ENCODE data around the gene DNAH17. TPM values are rescaled to one million over a fixed set of nuclear protein-coding genes. Genes with fewer than 3 reads are reported as not detected.

DNAH17 gene
- total RNA-seq, 1 experiment from 2014 or later = 0.13 TPM

DNA sequence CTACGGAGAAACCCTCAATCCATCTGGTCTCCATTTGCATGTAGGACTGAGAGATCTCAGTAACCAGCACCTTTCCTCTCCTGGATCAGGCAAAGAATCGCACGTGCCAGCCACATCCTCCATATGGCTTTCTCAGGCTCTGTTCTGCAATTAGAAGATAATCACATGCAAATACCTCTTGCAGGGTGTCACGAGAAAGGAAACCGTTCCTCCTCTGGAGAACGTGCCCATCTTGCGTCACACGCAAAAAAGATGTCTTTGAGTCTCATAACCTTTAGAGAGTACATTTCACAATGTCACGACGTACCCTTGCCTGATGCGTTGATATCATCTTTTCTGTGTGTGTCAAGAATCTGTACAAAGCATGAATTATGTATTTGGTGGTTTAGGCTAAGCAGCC lies 36.2 kb upstream of the DNAH17 start:
- Mint-ChIP-seq H3K4me3 (no peak overlapping the region), H3K36me3 (ENCODE audit: insufficient read depth in 1 of 3, low read depth in 3 of 3) (no peaks in the 10 kb centered on the region), H3K27me3 (ENCODE audit: low read depth) (peaks cover 47% of the 10 kb centered on the region), H3K27ac (no peak overlapping the region; a peak in 1 of 7 replicates), H3K9me3 (peaks cover 0 to 3% of the 10 kb centered on the region in 2 experiments; a peak in 2 of 5 replicates), H3K4me1 (peaks cover 8 to 10% of the 10 kb centered on the region in 2 experiments)
- H3K4me2 ChIP-seq (ENCODE audit: insufficient read depth, insufficient read length, low read length) = no peak overlapping the region
- WGBS (ENCODE audit: extremely low coverage, insufficient read length, low lambda C conversion rate) = no CpG with 5 or more reads among the region's 11 CpGs
- H3K79me2 ChIP-seq (ENCODE audit: insufficient read depth, low read length) = no peaks in the 10 kb centered on the region
- no peak overlapping the region for H4K8ac ChIP-seq (replicated peaks; ENCODE audit: insufficient read length, low read depth, low read length)
- TF ChIP-seq, protein P1, sequence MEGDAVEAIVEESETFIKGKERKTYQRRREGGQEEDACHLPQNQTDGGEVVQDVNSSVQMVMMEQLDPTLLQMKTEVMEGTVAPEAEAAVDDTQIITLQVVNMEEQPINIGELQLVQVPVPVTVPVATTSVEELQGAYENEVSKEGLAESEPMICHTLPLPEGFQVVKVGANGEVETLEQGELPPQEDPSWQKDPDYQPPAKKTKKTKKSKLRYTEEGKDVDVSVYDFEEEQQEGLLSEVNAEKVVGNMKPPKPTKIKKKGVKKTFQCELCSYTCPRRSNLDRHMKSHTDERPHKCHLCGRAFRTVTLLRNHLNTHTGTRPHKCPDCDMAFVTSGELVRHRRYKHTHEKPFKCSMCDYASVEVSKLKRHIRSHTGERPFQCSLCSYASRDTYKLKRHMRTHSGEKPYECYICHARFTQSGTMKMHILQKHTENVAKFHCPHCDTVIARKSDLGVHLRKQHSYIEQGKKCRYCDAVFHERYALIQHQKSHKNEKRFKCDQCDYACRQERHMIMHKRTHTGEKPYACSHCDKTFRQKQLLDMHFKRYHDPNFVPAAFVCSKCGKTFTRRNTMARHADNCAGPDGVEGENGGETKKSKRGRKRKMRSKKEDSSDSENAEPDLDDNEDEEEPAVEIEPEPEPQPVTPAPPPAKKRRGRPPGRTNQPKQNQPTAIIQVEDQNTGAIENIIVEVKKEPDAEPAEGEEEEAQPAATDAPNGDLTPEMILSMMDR (conservative IDR thresholded peaks at IDR 0.05) = no peak
- H2BK5ac ChIP-seq (ENCODE audit: insufficient read length, low read length) = no peak overlapping the region
- no peak overlapping the region for H4K91ac ChIP-seq (ENCODE audit: insufficient read length, low read depth, low read length)
- no peak overlapping the region for H3K18ac ChIP-seq (ENCODE audit: insufficient read length, low read depth, low read length)
- no peaks in the 10 kb centered on the region for H3K9me3 ChIP-seq (ENCODE audit: control insufficient read depth, low read depth, low read length)
- no peak overlapping the region for H3T11ph ChIP-seq (ENCODE audit: low read length)
- no peak overlapping the region for H2BK12ac ChIP-seq (ENCODE audit: insufficient read length, low read depth, low read length)
- H3K27me3 ChIP-seq (ENCODE audit: insufficient read depth, low read length) = no peaks in the 10 kb centered on the region
- H2AK5ac ChIP-seq (ENCODE audit: insufficient read length, low read length) = no peak overlapping the region
- H3K23ac ChIP-seq (ENCODE audit: insufficient read length, low read depth, low read length) = no peak overlapping the region
- H3K56ac ChIP-seq (ENCODE audit: insufficient read length, low read depth, low read length) = no peak overlapping the region
- no peaks in the 10 kb centered on the region for H4K20me1 ChIP-seq (ENCODE audit: control insufficient read depth, insufficient read depth, insufficient read length)
- no peaks in the 10 kb centered on the region; the same call in 1 of the 2 replicates for H3K4me1 ChIP-seq (ENCODE audit: insufficient read depth, low read length)
- H3K27ac ChIP-seq (ENCODE audit: insufficient read length, low read depth, low read length) = no peak overlapping the region
- no peak overlapping the region for H2AFZ ChIP-seq (ENCODE audit: low read length)
- no peaks in the 10 kb centered on the region for H3K23me2 ChIP-seq (ENCODE audit: insufficient read length, low read depth, low read length, poor library complexity, severe bottlenecking)
- H2BK120ac ChIP-seq (ENCODE audit: low read depth, low read length, poor library complexity, severe bottlenecking) = no peak overlapping the region
- no peak overlapping the region for H2BK15ac ChIP-seq (ENCODE audit: low read depth, low read length)
- H3K9ac ChIP-seq (ENCODE audit: extremely low read depth, insufficient read length, low read length) = no peak overlapping the region
- no peak overlapping the region for H2BK20ac ChIP-seq (ENCODE audit: low read depth, low read length, poor library complexity, severe bottlenecking)
- DNase-seq = no peak
- H3K14ac ChIP-seq (ENCODE audit: insufficient read depth, low read length) = no peak overlapping the region
- no peaks in the 10 kb centered on the region for H3K79me1 ChIP-seq (ENCODE audit: insufficient read depth, low read depth, low read length, poor library complexity, severe bottlenecking)
- H4K5ac ChIP-seq (ENCODE audit: insufficient read length, low read depth, low read length) = no peak overlapping the region
- H3K4ac ChIP-seq (ENCODE audit: low read depth, low read length) = no peak overlapping the region

Data from H9 (cell line).